Stimulated activated CD8-positive, alpha-beta memory T cell treated with anti-CD3 and anti-CD28 coated beads, Interleukin-4, amount 100 ng/mL, for 48 hours (primary cell): ENCODE results near the gene MAPKAPK3.
A peak's percentile ranks its signal among the peaks of the same experiment; 100 is the strongest.

Source experiments
- DNase-seq: peaks from one replicate; pipeline ENCODE4 v3.0.0-alpha.2; 2020

Gene MAPKAPK3

GRCh38 chr3:50617096-50617791 lies at the start of gene MAPKAPK3:
Gene MAPKAPK3, plus strand, starts transcription at chr3:50617151. Its CDS starts 415 bp downstream, at chr3:50617566.
- peak; percentile 56 for DNase-seq

GRCh38 chr3:50567386-50568167 lies 49.4 kb upstream of the MAPKAPK3 start, which contains the start of gene C3orf18:
Gene C3orf18, minus strand, starts transcription at chr3:50567747. Its CDS starts 2,048 bp downstream, at chr3:50565699.
- peak; percentile 97 for DNase-seq

- DNase-seq: peak; percentile 98
These were observed 47.8 kb upstream of the MAPKAPK3 start, which contains the start of gene HEMK1 for GRCh38 chr3:50568947-50569749. Gene HEMK1, plus strand, starts transcription at chr3:50569522. Its CDS starts 1,583 bp downstream, at chr3:50571105.

GRCh38 chr3:50570508-50571279 lies 46.3 kb upstream of the MAPKAPK3 start:
- DNase-seq: no peak

GRCh38 chr3:50571486-50571885 lies 45.5 kb upstream of the MAPKAPK3 start:
- DNase-seq: peak; percentile 55

GRCh38 chr3:50572158-50572557 lies 44.8 kb upstream of the MAPKAPK3 start:
- peak; percentile 88 for DNase-seq

GRCh38 chr3:50572801-50573371 lies 44.1 kb upstream of the MAPKAPK3 start:
- DNase-seq: peak; percentile 81

GRCh38 chr3:50573566-50574443 lies 43.1 kb upstream of the MAPKAPK3 start:
- DNase-seq: peak; percentile 86

GRCh38 chr3:50574444-50574831 lies 42.5 kb upstream of the MAPKAPK3 start:
- peak; percentile 75 for DNase-seq

- DNase-seq: peak; percentile 39
These were observed 41.6 kb upstream of the MAPKAPK3 start for GRCh38 chr3:50575372-50575771.

- DNase-seq: no peak
These were observed 39.6 kb upstream of the MAPKAPK3 start for GRCh38 chr3:50577348-50577747.

- DNase-seq: no peak
These were observed 36.1 kb upstream of the MAPKAPK3 start for GRCh38 chr3:50580683-50581458.

- no peak for DNase-seq
These were observed 35.5 kb upstream of the MAPKAPK3 start for GRCh38 chr3:50581459-50581842.

- no peak for DNase-seq
These were observed 34.9 kb upstream of the MAPKAPK3 start for GRCh38 chr3:50582083-50582482.

GRCh38 chr3:50583897-50584296 lies 33.1 kb upstream of the MAPKAPK3 start:
- DNase-seq: peak; percentile 28

GRCh38 chr3:50584391-50584790 lies 32.6 kb upstream of the MAPKAPK3 start:
- DNase-seq: no peak

GRCh38 chr3:50585919-50586762 lies 30.8 kb upstream of the MAPKAPK3 start:
- peak; percentile 82 for DNase-seq

GRCh38 chr3:50586763-50587070 lies 30.2 kb upstream of the MAPKAPK3 start:
- DNase-seq: no peak

- DNase-seq: no peak
These were observed 29.6 kb upstream of the MAPKAPK3 start for GRCh38 chr3:50587373-50587772.
